GM23338 (cell line): ENCODE measurements around the gene RPN2. TPM values are rescaled to one million over a fixed set of nuclear protein-coding genes. Genes with fewer than 3 reads are reported as not detected.

ENCODE experiments used
- CREB1 ChIP-seq: fragments of 250-450 bp; sonication (Bioruptor Pico); IDR thresholded peaks from 2 replicates; pipeline ENCODE4 v1.5.0; 2020; ENCODE audit warnings: low read depth, mild to moderate bottlenecking, moderate library complexity
- EZH2phosphoT487 ChIP-seq: fragments of 200-600 bp; sonication (generic); IDR thresholded peaks from one replicate; pipeline ENCODE4 v1.8.1; 2018; ENCODE audit warnings: antibody characterized with exemption; ENCODE audit not compliant: unreplicated experiment
- POLR2AphosphoS5 ChIP-seq: IDR thresholded peaks from 2 replicates; pipeline ENCODE4 v1.6.1; 2016; ENCODE audit warnings: antibody characterized with exemption, low read depth
- STAT1 ChIP-seq: IDR thresholded peaks from one replicate; pipeline ENCODE4 v1.6.1; 2016; ENCODE audit warnings: antibody characterized with exemption; ENCODE audit not compliant: unreplicated experiment
- polyA plus RNA-seq: library from polyadenylated mRNA; unstranded; fragments of >200 nt; fragmentation: Nextera tagmentation; extraction: Ambion mirVana; gene quantifications from 2 replicates; pipeline ENCODE4 v1.2.1, GENCODE V29; 2016
- total RNA-seq: library from RNA; depleted of rRNA; stranded (reverse); fragments of >200 nt; shearing (Covaris generic); gene quantifications from 2 replicates; pipeline ENCODE4 v1.2.3, GENCODE V29; 2014
- TF ChIP-seq, protein P1 (sequence below): fragments of 250-450 bp; sonication (Bioruptor Pico); IDR thresholded peaks from 2 replicates; pipeline ENCODE4 v1.5.0; 2020; ENCODE audit warnings: mild to moderate bottlenecking, moderate library complexity
- TF ChIP-seq, protein P2 (sequence below): IDR thresholded peaks from one replicate; pipeline ENCODE4 v1.6.1; 2018; ENCODE audit warnings: antibody characterized with exemption; ENCODE audit not compliant: unreplicated experiment

Gene RPN2
- total and polyA plus RNA-seq, 2 experiments from 2014 or later, result 244 to 302 TPM

DNA sequence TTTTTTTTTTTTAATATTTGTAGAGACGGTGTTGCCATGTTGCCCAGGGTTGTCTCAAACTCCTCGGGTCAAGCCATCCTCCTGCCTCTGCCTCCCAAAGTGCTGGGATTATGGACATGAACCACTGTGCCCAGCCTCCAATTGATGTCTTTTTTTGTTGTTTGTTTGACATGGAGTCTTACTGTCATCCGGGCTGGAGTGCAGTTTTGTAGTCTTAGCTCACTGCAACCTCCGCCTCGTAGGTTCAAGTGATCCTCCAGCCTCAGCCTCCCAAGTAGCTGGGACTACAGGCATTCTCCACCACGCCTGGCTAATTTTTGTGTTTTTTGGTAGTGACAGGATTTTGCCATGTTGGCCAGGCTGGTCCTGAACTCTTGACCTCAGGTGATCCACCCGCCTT is 9.7 kb downstream of the RPN2 start (continued):
- TF ChIP-seq, protein P1, sequence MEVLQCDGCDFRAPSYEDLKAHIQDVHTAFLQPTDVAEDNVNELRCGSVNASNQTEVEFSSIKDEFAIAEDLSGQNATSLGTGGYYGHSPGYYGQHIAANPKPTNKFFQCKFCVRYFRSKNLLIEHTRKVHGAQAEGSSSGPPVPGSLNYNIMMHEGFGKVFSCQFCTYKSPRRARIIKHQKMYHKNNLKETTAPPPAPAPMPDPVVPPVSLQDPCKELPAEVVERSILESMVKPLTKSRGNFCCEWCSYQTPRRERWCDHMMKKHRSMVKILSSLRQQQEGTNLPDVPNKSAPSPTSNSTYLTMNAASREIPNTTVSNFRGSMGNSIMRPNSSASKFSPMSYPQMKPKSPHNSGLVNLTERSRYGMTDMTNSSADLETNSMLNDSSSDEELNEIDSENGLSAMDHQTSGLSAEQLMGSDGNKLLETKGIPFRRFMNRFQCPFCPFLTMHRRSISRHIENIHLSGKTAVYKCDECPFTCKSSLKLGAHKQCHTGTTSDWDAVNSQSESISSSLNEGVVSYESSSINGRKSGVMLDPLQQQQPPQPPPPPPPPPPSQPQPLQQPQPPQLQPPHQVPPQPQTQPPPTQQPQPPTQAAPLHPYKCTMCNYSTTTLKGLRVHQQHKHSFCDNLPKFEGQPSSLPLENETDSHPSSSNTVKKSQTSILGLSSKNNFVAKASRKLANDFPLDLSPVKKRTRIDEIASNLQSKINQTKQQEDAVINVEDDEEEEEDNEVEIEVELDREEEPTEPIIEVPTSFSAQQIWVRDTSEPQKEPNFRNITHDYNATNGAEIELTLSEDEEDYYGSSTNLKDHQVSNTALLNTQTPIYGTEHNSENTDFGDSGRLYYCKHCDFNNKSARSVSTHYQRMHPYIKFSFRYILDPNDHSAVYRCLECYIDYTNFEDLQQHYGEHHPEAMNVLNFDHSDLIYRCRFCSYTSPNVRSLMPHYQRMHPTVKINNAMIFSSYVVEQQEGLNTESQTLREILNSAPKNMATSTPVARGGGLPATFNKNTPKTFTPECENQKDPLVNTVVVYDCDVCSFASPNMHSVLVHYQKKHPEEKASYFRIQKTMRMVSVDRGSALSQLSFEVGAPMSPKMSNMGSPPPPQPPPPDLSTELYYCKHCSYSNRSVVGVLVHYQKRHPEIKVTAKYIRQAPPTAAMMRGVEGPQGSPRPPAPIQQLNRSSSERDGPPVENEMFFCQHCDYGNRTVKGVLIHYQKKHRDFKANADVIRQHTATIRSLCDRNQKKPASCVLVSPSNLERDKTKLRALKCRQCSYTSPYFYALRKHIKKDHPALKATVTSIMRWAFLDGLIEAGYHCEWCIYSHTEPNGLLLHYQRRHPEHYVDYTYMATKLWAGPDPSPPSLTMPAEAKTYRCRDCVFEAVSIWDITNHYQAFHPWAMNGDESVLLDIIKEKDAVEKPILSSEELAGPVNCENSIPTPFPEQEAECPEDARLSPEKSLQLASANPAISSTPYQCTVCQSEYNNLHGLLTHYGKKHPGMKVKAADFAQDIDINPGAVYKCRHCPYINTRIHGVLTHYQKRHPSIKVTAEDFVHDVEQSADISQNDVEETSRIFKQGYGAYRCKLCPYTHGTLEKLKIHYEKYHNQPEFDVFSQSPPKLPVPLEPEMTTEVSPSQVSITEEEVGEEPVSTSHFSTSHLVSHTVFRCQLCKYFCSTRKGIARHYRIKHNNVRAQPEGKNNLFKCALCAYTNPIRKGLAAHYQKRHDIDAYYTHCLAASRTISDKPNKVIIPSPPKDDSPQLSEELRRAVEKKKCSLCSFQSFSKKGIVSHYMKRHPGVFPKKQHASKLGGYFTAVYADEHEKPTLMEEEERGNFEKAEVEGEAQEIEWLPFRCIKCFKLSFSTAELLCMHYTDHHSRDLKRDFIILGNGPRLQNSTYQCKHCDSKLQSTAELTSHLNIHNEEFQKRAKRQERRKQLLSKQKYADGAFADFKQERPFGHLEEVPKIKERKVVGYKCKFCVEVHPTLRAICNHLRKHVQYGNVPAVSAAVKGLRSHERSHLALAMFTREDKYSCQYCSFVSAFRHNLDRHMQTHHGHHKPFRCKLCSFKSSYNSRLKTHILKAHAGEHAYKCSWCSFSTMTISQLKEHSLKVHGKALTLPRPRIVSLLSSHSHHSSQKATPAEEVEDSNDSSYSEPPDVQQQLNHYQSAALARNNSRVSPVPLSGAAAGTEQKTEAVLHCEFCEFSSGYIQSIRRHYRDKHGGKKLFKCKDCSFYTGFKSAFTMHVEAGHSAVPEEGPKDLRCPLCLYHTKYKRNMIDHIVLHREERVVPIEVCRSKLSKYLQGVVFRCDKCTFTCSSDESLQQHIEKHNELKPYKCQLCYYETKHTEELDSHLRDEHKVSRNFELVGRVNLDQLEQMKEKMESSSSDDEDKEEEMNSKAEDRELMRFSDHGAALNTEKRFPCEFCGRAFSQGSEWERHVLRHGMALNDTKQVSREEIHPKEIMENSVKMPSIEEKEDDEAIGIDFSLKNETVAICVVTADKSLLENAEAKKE, result no peak
- TF ChIP-seq EZH2phosphoT487 (no peak), CREB1 (CRISPR knock-in tag) (no peak), STAT1 (no peak), POLR2AphosphoS5 (no peak)
- TF ChIP-seq, protein P2, sequence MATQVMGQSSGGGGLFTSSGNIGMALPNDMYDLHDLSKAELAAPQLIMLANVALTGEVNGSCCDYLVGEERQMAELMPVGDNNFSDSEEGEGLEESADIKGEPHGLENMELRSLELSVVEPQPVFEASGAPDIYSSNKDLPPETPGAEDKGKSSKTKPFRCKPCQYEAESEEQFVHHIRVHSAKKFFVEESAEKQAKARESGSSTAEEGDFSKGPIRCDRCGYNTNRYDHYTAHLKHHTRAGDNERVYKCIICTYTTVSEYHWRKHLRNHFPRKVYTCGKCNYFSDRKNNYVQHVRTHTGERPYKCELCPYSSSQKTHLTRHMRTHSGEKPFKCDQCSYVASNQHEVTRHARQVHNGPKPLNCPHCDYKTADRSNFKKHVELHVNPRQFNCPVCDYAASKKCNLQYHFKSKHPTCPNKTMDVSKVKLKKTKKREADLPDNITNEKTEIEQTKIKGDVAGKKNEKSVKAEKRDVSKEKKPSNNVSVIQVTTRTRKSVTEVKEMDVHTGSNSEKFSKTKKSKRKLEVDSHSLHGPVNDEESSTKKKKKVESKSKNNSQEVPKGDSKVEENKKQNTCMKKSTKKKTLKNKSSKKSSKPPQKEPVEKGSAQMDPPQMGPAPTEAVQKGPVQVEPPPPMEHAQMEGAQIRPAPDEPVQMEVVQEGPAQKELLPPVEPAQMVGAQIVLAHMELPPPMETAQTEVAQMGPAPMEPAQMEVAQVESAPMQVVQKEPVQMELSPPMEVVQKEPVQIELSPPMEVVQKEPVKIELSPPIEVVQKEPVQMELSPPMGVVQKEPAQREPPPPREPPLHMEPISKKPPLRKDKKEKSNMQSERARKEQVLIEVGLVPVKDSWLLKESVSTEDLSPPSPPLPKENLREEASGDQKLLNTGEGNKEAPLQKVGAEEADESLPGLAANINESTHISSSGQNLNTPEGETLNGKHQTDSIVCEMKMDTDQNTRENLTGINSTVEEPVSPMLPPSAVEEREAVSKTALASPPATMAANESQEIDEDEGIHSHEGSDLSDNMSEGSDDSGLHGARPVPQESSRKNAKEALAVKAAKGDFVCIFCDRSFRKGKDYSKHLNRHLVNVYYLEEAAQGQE, result no peak
